Activated CD8-positive, alpha-beta memory T cell treated with anti-CD3 and anti-CD28 coated beads, Interleukin-2, amount 50 U/mL, for 1 hour (primary cell): ENCODE results near the gene SLC6A20.

ENCODE experiments used
- DNase-seq: peaks from one replicate; pipeline ENCODE4 v3.0.0-alpha.2; 2020; ENCODE audit errors: extremely low read depth

The SLC6A20 gene

DNA sequence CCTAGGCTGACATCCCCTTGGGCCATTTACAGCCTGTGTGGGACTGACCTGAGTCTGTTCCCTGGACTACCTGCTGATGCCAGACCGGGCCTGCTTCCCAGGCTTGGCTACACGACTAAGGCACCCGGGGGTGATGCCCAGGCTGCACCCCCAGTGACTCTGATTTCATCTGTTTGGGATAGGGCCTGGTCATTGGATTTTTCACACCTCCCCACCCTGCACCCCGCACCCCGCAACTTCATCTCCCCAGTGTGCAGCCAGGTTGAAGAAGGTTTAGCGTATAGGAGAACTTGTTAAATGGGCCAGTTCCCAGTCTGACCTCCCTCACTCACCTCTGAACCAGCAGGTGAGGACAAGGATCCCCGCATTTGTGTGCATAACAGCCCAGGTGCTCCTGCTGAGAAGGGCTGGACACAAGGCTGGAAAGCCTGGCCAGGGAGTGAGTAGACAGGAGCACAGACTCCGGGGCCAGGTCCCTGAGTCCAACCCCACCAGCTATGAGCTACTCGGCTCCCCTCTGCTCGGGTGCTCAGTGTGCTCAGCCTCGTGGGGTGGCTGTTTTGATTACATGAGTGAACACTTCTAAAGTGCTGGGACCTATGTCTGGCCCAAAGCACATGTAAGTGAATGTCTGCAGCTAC is 18.5 kb downstream of the SLC6A20 start:
- no peak for DNase-seq

DNA sequence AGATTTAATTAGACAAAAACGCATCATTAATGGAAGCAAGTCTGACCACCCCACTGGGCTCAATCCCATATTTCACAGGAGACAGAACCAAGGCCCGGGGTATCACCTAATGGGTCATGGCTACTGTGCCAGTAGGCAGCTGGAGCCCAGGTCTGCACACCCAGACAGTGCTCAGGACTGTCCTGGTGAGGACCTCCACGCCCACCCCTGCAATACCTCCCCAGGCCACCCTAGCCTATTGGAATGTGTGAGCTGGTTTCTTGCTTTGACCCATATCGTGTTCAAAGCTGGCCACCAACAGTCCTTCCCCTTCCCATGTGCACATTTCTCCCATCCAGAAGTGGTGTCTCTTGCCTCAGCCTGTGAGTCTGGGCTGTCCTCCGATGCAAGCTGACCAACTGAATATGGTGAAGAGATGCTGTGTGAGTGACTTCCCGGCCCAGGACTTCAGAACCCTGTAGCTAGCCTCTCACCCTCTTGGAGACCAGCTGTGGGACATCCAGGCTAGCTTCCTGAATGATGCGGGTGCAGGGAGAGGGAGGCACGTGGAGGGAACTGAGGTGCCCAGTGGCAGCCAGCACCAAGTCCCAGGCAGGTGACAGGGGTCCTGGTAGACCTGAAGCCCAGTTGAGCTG is 19.1 kb downstream of the SLC6A20 start:
- no peak for DNase-seq

DNA sequence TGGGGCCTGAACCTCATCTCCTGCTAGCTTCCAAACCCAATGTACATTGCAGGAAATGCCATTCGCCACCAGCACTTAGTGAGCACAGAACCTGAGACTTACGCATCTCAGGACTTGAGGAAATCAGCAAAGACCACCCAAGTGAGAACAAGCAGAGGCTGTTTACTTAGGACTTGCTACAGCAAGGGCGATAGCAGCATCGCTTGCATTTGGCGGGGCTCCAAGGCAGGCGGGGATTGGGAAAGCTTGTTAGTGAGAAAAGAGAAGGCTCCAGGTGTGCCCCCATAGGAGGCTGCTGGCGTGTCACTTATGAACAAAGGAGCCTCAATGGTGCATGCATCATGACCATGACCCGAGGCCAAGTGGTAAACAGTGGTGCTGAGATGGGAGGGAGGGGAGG is 19.7 kb downstream of the SLC6A20 start:
- DNase-seq = no peak

DNA sequence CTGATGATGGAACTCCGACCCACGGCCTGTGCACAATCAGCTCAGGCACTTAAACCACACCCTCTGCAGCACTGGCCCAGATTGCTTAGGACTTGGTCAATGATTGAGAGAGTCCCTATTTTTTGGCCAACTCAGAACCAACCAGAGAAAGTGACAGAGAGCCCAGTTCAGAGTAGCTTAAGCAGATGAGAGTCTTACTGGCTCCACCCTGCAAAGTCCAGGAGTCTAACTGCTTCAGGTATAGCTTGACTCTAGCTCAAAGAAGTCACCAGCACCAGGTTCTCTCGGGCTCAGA is 20.1 kb downstream of the SLC6A20 start:
- DNase-seq = no peak

DNA sequence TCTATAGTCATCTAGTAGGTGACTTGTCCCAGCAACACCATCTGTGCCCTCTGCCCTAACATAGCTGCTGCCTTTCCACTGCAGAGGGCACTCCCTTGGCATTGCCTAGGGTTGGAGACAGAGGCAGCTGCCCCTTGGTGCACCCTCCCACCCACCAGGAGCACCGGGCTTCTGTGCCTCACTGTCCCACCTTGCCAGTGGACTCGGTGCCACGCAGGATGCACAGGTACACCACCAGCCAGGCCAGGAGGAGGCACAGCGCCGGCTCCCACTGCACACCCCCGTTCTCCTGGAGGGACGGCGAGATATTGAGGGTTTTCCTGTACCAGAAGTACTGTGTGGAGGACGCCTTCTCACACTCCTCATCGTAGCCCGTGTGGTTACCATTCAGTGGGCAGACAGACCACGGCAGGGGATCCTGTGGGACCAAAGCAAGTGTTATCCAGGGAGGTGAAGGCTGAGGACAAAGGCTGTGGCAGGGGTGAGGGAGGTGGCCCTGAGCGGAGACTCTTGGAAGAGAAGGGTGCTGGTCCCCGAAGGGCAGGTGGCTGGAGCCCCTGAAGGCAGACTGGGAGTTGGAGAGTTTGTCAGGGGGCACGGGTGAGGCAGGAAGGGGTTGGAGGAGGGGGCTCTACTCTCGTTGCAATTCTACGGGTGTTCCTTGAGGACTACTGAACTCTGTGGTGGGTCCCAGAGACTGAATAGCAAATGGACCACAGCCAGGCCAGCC is 20.6 kb downstream of the SLC6A20 start:
- no peak for DNase-seq

DNA sequence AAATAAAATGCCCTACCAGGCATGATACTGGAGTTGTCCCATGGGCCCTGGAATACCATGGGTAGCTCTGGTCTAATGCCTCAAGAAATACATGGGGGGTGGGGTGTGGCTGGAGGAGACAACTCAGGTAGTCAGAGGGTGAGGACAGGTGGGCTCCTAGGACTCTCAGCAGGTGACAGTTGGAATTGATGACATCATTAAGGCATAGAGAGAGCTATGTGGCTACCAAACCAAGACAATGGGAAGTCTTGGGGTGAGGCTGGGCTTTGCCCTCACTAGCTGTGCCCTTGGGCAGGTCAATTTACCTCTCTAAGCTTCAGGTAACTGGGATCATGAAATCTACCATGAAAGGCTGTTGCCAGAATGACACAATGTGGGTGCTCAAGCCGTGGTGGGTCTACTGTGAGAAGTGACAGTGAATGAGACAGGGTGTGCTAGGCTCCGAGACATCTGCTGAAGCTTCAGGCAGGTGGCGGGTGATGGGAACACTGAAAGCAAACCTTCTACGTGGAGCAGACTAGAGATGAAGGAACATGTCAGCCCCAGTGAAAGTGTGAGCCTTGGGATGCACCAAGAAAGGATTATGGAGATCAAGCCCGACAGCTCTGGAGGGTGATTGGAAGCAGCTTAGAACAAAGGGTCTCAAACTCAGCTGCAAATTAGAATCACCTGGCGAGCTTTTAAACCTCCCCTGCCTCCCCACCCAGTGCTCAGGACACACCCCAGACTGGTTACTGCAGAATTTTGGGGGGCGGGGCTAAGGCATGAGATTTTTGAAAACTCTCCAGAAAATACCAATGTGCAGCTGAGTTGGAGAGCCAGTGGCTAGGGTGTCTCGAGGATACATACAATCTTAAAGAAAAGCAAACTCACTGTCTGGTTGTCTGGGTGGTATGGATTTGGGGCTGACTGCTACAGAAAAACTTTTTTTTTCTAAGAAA is 21.5 kb downstream of the SLC6A20 start:
- no peak for DNase-seq

DNA sequence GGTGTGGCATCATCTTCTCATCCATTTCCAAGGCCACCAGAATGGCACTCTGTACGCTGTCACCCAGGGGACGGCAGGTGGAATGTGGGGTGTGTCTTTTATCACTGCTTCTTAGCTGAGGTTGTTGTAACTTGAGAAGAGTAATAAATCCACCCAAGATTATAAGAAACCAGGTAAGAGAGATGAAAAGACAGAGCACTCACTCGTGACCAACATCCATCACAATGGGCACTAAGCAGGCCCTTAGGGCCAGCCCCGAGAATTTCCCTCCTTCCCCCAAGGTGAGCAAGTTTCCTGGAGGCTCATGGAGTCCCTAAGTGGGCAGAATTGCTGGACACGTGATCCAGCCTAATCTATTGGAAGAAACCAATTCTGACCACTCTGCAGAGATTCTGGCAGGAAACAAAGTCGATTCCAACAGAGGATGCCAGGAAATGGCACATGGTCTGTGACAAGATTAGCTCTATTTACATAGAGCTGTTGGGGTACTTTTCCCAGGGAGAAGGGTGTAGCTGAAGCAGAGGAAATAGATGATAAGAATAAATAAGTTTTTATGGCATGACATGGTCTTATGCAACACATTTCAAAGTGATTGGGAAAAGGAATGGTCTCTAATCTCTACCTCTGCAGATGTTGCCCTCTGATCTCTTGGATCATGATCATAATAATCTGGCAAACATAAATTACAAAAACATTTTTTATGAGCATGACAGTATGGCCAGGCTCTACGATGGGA is 22.5 kb downstream of the SLC6A20 start:
- no peak for DNase-seq

DNA sequence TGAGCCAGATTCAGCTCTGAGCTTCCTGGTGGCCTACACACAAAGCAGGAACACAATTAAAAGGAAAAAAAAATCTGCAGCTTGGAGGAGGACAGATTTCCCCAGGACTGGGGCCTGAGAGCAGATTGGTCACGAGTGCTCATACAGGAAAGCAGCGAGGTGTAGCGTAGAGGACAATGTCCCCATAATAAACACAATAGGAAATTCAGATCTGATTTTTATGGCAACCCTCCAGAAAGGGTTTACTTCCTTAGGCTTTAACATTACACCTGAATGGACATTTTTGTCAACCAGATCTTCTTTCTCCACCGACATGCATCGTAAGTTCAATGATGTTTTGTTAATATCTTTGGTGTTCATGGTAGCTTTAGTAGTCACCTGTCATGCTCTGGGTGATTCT is 23.3 kb downstream of the SLC6A20 start:
- DNase-seq = no peak

DNA sequence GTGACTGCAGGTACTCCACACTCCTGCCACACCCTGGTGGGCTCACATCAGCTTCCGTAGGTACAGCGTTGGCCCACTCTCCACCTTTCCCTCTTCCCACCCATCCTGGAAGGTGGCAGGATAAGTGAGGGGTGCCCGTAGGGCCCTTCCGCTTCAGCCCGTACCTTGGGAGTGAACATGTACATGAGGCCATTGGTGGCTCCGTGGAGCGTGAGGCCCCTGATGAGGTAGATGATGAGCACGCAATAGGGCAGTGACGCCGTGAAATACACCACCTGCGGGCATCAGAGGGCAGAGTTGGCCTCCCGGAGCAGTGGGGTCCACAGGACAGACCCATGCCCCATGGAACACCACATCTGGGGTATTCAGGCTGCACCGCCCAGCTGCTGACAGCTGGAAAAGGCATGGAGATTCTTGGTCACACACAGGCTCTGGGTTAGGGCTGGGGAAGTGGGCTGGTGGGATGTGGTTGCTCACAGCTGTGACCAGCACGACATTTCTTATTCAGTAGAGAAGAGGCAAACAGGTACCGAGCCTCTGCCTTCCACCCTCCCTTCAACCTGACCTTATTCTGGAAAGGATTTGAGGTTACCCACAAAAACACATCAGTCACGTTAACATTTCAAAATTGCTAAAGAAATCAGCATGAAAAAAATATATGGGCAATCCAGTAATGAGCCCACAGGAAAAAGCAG is 23.8 kb downstream of the SLC6A20 start:
- no peak for DNase-seq

DNA sequence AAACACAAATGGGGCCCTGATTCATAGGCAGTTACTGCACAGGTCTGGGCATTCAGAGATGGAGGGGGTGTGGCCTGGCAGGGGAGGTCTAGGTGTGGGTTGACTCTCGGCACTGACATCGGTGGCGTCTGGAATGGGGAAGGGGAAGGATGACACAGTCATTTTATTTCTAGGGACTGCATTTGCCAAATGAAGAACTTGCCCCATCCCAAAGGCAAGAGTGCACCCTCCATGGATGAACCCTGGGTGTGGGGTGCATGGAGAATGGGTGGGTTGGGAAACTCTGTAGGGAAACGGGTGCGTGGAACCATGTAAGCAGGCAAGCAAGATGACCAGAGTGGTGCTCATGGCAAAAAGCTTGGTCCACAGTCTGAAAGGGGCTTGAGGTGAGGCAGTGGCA is 24.5 kb downstream of the SLC6A20 start:
- DNase-seq = no peak

DNA sequence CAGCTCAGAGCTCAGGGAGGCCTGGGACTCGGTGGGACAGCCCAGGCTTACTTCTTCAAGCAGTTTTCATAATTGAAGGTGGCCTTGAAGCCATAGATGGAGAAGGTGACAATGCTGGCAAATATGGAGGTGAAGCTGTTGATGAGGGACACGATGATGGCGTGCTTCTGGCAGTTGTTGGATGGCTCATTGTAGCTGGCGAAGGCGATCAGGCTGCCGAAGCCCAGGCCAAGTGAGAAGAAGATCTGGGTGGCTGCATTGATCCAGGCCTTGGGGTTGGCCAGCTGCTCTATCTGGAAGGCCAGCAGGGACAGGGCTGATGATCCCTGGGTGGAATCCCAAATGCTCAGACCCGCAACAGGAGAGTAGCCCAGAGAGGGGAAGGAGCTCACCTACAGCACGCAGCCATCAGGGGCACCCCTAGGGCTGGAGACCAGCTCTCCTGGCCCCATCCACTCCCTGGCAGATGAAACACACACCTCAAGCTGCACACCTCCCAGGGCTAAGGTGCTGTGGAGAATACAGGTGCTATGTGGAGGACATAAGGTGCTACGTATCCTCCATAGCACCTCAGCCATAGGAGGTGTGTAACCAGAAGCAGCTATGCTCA is 25.1 kb downstream of the SLC6A20 start:
- DNase-seq = no peak

DNA sequence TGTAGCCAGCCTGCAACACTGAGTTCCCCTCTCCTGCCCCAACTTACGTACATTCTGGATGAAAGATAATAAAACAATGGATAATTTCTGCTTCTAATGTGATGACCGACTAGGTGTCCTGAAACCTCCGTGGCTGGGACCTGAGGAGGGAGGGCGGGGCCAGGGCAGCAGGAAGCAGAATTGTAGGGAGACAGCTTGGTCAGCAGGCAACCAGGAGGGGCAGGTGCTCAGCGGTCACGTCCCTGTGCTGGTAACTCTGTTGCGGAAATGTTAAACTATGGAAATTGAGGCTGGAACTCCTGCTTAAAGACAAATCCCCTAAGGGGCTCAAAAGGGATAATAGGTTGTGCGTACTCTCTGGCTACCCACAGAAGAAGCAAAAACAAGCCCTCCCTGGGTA is 30.4 kb downstream of the SLC6A20 start:
- no peak for DNase-seq

DNA sequence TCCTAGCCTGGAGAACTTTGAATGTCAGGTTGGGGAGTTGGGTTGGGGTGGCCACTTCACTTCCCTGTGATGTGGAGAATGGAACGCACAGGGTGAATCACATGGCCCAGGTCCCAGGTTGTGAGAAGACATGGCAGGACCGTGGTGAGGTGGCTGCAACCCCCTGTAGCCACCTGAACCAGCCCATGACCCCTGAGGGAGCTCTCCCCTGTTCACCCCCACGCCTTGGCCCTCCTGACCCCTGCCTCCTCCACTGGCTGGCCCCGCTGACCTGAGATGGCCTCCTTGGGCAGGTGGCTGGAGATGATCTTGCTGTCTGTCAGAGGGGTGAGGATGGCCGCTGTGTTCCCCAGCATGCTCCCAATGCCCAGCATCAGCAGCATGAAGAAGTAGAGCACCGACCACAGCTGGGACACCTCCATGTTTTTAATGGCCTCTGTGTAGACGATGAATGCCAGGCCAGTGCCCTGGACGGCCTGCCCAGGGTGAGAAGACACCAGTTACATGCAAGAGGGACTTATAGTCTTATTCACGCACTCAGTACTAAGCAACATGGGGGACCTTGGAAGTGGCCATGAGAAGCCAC is 31.0 kb downstream of the SLC6A20 start:
- DNase-seq = no peak

DNA sequence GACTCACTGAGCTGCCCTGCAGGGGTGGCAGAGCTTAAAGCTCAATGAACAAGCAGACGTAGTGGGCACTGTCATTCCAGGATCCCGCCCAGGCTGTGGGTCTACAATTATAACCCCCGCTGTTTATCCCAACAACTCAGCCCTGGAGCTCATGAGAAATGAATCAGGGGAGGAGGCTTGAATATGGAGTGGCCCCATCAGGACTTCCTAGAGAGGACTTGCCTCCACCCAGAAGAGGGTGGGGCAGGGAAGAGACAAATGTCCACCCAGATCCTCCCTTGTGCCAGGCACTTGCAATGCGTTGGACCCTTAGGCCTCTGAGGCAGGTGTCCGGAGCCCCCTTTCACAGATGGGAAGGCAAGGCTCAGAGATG is 33.0 kb downstream of the SLC6A20 start:
- DNase-seq = no peak

DNA sequence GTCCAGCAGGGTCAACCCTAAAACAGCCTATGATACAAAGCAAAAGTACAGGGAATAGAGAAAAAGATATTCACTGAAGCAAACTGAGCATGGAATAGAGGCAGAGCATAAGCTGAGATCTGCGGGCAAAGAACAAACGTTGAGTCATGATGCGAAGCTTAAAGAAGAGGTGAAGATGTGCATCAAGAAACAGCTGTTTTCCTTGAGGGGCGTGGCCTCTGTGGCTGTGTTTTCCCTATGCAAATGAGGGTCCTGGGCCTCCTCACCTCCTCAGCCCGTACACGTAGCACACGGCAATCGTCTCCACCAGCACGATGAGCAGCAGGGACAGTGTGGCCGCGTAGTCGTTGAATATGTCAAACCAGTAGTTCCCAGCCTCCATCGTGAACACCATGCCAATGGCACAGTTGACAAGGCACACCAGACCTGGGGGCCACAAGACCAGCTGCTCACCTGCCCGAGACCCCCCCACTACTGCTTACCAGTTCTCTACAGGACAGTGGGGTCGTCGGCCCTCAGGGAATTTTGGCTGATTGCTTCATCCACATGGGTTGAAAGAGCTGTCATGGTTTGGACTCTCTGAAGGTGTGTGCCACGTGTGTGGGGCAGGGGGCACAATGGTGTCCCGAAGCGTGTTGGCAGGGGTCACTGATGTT is 33.6 kb downstream of the SLC6A20 start:
- DNase-seq = no peak

DNA sequence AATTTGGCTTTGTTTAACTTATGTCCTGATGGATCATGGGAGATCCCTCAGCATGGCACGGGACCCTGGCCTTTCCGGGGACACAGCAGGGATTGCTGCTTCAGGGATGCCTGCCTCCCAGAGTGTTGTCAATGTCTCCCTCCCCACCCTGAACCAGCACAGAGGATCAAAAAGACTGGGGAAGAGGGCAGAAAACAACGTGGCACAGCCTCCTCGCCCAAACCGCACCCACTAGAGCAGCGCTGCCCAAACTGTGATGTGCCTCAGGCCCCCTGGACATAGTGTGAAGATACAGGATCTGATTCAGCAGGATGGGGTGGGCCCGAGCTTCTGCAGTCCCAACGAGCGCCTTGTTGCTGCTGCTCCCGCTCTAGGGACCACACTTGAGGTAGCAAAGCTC is 34.5 kb downstream of the SLC6A20 start:
- DNase-seq = no peak

DNA sequence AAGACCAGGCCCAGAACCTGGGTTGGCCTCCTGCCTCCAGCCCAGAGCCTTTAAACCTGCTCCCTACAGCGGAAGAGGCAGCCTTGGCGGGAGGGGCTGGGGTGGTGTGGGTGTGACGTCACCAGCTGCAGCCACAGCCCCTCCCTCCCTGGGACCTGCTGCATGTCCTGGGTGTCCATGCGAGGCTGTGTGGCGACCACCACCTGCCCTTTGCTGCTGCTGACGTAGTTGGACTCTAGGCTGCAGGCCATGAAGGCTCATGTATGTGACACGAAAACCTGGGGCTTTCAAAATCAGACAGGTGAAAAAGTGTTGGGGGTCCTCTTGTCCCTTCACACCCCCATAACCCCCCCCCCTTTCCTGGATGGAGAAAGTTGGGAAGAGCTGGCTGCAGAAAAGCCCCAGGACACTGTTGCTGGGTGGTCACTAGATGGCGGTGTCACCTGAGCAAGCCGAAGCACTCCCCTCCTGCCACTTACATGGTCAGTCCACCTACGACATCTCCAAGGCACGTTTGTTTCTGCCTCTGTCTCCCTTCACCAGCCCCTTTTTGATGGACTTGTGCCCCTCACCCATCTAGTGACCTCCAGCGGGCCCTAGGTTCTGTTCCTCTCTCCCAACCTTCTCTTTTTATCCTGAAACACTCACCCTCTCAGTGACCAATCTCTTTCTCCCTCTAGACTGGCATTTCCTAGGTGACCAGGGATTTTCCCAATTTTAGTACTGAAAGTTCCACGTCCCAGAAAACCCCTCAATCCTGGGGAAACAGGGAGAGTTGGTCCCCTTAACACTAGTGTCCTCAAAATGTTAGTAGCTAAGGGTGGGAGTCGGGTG is 35.2 kb downstream of the SLC6A20 start:
- no peak for DNase-seq

DNA sequence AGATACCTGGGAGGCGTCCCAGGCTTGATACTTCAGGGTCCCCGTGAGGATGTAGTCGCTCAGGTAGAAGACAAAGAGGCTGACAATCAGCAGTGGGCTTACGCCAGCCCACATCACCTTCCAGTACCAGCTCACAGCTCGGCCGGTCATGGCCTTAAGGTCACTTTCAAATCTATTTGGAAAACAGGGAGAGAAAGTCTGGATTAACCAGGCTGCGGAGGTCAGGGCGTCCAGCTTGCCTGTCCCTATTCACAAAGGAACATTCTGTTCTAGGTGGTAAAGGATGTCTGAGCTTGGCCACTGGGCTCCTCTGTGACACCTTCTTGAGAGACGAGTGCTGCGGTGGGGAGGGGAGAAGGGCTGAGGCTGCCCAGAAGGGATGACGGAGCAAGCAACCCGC is 36.5 kb downstream of the SLC6A20 start:
- DNase-seq = no peak

DNA sequence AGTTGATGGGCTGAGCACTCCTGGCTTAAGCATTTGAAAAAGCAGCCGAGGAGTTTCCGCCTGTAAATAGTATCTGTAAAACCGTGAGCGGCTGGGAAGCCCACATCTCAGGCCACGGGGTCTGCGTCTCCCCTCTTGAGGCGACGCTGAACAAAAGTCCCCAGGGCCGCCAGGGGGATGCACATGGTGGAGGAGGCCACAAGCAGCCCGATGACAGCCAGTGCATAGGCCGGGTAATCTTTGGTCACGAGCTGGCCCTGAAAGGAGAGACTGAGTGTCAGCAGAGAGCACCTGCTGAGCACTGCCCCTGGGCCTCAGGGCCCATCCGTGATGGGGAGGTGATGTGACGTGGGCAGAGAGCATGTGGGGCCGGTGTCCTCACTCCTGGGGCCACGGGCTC is 37.5 kb downstream of the SLC6A20 start:
- DNase-seq = no peak
